GM15510 (cell line): ENCODE results near the gene PKNOX2.

ENCODE experiments used
- POLR2A ChIP-seq: IDR thresholded peaks from 3 replicates; pipeline ENCODE4 v1.6.1; 2011; ENCODE audit warnings: borderline replicate concordance; ENCODE audit not compliant: insufficient read length; ENCODE audit errors: extremely low read depth

PKNOX2 gene

GRCh38 chr11:125320347-125321076, 156.0 kb downstream of the PKNOX2 start:
- TF ChIP-seq POLR2A, result no peak

GRCh38 chr11:125322289-125322688, 157.7 kb downstream of the PKNOX2 start:
- TF ChIP-seq POLR2A, result no peak

GRCh38 chr11:125325196-125325595, 160.6 kb downstream of the PKNOX2 start:
- no peak for TF ChIP-seq POLR2A

GRCh38 chr11:125326126-125326525, 161.6 kb downstream of the PKNOX2 start:
- TF ChIP-seq POLR2A, result no peak

GRCh38 chr11:125327518-125328224, 163.1 kb downstream of the PKNOX2 start:
- no peak for TF ChIP-seq POLR2A

GRCh38 chr11:125328225-125328580, 163.7 kb downstream of the PKNOX2 start:
- no peak for TF ChIP-seq POLR2A

- no peak for TF ChIP-seq POLR2A
Observed at GRCh38 chr11:125329786-125330185, 165.2 kb downstream of the PKNOX2 start.

GRCh38 chr11:125330462-125331325, 166.1 kb downstream of the PKNOX2 start:
- no peak for TF ChIP-seq POLR2A

- TF ChIP-seq POLR2A, result no peak
Observed at GRCh38 chr11:125331357-125332035, 166.9 kb downstream of the PKNOX2 start.

- no peak for TF ChIP-seq POLR2A
Observed at GRCh38 chr11:125332821-125333220, 168.3 kb downstream of the PKNOX2 start.

- no peak for TF ChIP-seq POLR2A
Observed at GRCh38 chr11:125333354-125334073, 169.0 kb downstream of the PKNOX2 start.

- no peak for TF ChIP-seq POLR2A
Observed at GRCh38 chr11:125335106-125335505, 170.6 kb downstream of the PKNOX2 start.

- TF ChIP-seq POLR2A, result no peak
Observed at GRCh38 chr11:125337836-125338834, 173.6 kb downstream of the PKNOX2 start.
